Measurements from ENCODE around the gene PHACTR4.

Gene PHACTR4

DNA sequence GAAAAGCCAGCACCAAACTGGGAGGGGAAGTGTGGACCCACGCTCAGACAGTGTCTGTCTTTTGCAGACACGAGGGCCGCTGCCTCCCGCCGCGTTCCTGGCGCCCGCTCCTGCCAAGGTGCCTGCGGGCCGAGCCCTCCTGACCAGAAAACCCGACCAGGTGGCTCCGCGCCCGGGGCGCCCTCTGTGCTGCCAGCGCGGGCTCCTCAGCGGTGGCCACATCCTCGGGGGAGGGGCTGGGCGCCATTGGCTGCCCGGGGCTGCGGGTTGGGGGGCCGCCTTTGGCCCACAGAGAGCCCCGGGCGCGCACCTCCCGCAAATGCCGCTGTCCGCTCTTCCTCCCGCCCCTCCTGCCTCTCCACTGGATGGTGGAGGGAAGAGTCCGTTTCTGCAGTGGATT, 160.9 kb downstream of the PHACTR4 start:
- H3K4me1 ChIP-seq (ENCODE audit: control insufficient read depth, insufficient read depth, low read length): no peaks in the 10 kb centered on the region
- H3K9me3 ChIP-seq (ENCODE audit: control insufficient read depth, insufficient read depth, low read depth, low read length): no peaks in the 10 kb centered on the region
- TF ChIP-seq ZNF521 (tag by site-specific recombination; IDR thresholded peaks at IDR 0.05) (no peak), WT1 (tag by site-specific recombination; IDR thresholded peaks at IDR 0.05) (no peak), ZNF19 (tag by site-specific recombination; IDR thresholded peaks at IDR 0.05; ENCODE audit: low read depth) (no peak), RBAK (tag by site-specific recombination; IDR thresholded peaks at IDR 0.05) (no peak), ZNF843 (tag by site-specific recombination; IDR thresholded peaks at IDR 0.05) (no peak), KLF7 (tag by site-specific recombination; IDR thresholded peaks at IDR 0.05; ENCODE audit: borderline replicate concordance) (no peak), ZNF248 (tag by site-specific recombination; IDR thresholded peaks at IDR 0.05) (no peak), KLF10 (tag by site-specific recombination; IDR thresholded peaks at IDR 0.05) (no peak), ZNF221 (tag by site-specific recombination; IDR thresholded peaks at IDR 0.05; ENCODE audit: borderline replicate concordance) (no peak)
- TF ChIP-seq, protein P1, sequence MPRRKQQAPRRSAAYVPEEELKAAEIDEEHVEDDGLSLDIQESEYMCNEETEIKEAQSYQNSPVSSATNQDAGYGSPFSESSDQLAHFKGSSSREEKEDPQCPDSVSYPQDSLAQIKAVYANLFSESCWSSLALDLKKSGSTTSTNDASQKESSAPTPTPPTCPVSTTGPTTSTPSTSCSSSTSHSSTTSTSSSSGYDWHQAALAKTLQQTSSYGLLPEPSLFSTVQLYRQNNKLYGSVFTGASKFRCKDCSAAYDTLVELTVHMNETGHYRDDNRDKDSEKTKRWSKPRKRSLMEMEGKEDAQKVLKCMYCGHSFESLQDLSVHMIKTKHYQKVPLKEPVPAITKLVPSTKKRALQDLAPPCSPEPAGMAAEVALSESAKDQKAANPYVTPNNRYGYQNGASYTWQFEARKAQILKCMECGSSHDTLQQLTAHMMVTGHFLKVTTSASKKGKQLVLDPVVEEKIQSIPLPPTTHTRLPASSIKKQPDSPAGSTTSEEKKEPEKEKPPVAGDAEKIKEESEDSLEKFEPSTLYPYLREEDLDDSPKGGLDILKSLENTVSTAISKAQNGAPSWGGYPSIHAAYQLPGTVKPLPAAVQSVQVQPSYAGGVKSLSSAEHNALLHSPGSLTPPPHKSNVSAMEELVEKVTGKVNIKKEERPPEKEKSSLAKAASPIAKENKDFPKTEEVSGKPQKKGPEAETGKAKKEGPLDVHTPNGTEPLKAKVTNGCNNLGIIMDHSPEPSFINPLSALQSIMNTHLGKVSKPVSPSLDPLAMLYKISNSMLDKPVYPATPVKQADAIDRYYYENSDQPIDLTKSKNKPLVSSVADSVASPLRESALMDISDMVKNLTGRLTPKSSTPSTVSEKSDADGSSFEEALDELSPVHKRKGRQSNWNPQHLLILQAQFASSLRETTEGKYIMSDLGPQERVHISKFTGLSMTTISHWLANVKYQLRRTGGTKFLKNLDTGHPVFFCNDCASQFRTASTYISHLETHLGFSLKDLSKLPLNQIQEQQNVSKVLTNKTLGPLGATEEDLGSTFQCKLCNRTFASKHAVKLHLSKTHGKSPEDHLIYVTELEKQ (tag by site-specific recombination; IDR thresholded peaks at IDR 0.05; ENCODE audit: borderline replicate concordance): no peak
- TF ChIP-seq, protein P2, sequence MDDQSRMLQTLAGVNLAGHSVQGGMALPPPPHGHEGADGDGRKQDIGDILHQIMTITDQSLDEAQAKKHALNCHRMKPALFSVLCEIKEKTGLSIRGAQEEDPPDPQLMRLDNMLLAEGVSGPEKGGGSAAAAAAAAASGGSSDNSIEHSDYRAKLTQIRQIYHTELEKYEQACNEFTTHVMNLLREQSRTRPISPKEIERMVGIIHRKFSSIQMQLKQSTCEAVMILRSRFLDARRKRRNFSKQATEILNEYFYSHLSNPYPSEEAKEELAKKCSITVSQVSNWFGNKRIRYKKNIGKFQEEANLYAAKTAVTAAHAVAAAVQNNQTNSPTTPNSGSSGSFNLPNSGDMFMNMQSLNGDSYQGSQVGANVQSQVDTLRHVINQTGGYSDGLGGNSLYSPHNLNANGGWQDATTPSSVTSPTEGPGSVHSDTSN (CRISPR knock-in tag; IDR thresholded peaks at IDR 0.05): no peak
- no peak overlapping the region for H3K27ac ChIP-seq (ENCODE audit: extremely low read depth, low read depth, low read length)
- H3K36me3 ChIP-seq (ENCODE audit: control insufficient read depth in 2 of 2, insufficient read depth in 1 of 2, low read length in 2 of 2): peaks cover 24 to 56% of the 10 kb centered on the region in 2 experiments
- no peak overlapping the region for H3K4me3 ChIP-seq (ENCODE audit: low read depth, low read length)
- POLR2A ChIA-PET: interaction anchor here (0.6 kb wide), 1 partner anchor 24 kb away, joined by 3 read pairs; no protein-coding TSS in a partner anchor
- CTCF ChIA-PET: interaction anchor here (0.7 kb wide), 1 partner anchor 122 kb away, joined by 3 read pairs; no protein-coding TSS in a partner anchor

DNA sequence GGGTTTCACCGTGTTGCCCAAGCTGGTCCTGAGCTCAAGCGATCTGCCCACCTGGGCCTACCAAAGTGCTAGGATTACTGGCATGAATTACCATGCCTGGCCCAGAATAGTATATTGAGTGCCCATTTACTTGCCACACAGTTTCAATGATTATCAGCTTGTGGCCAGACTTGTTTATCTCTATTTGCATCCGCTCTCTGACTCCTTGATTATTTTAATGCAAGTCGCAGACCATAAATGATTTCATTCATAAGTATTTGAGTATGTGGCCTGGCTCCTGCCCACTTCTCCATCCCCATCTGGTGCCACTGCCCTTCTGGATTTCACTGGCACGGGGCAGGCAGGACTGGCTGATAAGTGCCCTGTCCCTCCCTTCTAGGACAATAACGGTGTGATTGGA, 165.1 kb downstream of the PHACTR4 start:
- ChIA-PET CTCF (no interaction called here), POLR2A (no interaction called here)
- H3K9me3 ChIP-seq (ENCODE audit: control insufficient read depth, insufficient read depth, low read depth, low read length): no peaks in the 10 kb centered on the region
- H3K4me3 ChIP-seq (ENCODE audit: low read depth, low read length): no peak overlapping the region
- peaks cover 21 to 82% of the 10 kb centered on the region in 2 experiments for H3K36me3 ChIP-seq (ENCODE audit: control insufficient read depth in 2 of 2, insufficient read depth in 1 of 2, low read length in 2 of 2)
- TF ChIP-seq YY1 (tag by site-specific recombination; IDR thresholded peaks at IDR 0.05) (no peak), ZNF521 (tag by site-specific recombination; IDR thresholded peaks at IDR 0.05) (no peak), SP3 (tag by site-specific recombination; IDR thresholded peaks at IDR 0.05) (no peak), TRIM28 (IDR thresholded peaks at IDR 0.05; ENCODE audit: borderline replicate concordance, low read length) (no peak), ZNF514 (tag by site-specific recombination; IDR thresholded peaks at IDR 0.05) (no peak), RBAK (tag by site-specific recombination; IDR thresholded peaks at IDR 0.05) (no peak), ZNF146 (tag by site-specific recombination; IDR thresholded peaks at IDR 0.05) (no peak), ZNF670 (tag by site-specific recombination; IDR thresholded peaks at IDR 0.05; ENCODE audit: low read depth) (no peak), KLF1 (tag by site-specific recombination; IDR thresholded peaks at IDR 0.05) (no peak), ZNF626 (tag by site-specific recombination; IDR thresholded peaks at IDR 0.05) (no peak), ZNF354C (tag by site-specific recombination; IDR thresholded peaks at IDR 0.05; ENCODE audit: borderline replicate concordance, low read depth) (no peak), IKZF3 (tag by site-specific recombination; IDR thresholded peaks at IDR 0.05) (no peak)
- TF ChIP-seq, protein P3, sequence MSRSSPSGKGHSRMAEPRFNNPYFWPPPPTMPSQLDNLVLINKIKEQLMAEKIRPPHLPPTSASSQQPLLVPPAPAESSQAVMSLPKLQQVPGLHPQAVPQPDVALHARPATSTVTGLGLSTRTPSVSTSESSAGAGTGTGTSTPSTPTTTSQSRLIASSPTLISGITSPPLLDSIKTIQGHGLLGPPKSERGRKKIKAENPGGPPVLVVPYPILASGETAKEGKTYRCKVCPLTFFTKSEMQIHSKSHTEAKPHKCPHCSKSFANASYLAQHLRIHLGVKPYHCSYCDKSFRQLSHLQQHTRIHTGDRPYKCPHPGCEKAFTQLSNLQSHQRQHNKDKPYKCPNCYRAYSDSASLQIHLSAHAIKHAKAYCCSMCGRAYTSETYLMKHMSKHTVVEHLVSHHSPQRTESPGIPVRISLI (tag by site-specific recombination; IDR thresholded peaks at IDR 0.05): no peak
- TF ChIP-seq, protein P4, sequence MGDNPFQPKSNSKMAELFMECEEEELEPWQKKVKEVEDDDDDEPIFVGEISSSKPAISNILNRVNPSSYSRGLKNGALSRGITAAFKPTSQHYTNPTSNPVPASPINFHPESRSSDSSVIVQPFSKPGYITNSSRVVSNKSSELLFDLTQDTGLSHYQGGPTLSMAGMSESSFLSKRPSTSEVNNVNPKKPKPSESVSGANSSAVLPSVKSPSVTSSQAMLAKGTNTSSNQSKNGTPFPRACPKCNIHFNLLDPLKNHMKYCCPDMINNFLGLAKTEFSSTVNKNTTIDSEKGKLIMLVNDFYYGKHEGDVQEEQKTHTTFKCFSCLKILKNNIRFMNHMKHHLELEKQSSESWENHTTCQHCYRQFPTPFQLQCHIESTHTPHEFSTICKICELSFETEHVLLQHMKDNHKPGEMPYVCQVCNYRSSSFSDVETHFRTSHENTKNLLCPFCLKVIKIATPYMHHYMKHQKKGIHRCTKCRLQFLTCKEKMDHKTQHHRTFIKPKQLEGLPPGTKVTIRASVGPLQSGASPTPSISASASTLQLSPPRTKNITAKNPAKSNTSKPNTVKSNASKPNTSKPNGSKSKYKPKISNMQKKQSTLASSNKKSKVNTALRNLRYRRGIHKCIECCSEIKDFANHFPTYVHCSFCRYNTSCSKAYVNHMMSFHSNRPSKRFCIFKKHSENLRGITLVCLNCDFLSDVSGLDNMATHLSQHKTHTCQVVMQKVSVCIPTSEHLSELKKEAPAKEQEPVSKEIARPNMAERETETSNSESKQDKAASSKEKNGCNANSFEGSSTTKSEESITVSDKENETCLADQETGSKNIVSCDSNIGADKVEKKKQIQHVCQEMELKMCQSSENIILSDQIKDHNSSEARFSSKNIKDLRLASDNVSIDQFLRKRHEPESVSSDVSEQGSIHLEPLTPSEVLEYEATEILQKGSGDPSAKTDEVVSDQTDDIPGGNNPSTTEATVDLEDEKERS (tag by site-specific recombination; IDR thresholded peaks at IDR 0.05): no peak
- H3K27ac ChIP-seq (ENCODE audit: extremely low read depth, low read depth, low read length): no peak overlapping the region
- no peaks in the 10 kb centered on the region for H3K4me1 ChIP-seq (ENCODE audit: control insufficient read depth, insufficient read depth, low read length)

Data from HEK293 (cell line).